Measurements from ENCODE around the gene SPSB1. TPM values are rescaled to one million over a fixed set of nuclear protein-coding genes. Genes with fewer than 3 reads are reported as not detected.

Gene SPSB1
- total RNA-seq, 1 experiment from 2014 or later = 33.8 TPM

DNA sequence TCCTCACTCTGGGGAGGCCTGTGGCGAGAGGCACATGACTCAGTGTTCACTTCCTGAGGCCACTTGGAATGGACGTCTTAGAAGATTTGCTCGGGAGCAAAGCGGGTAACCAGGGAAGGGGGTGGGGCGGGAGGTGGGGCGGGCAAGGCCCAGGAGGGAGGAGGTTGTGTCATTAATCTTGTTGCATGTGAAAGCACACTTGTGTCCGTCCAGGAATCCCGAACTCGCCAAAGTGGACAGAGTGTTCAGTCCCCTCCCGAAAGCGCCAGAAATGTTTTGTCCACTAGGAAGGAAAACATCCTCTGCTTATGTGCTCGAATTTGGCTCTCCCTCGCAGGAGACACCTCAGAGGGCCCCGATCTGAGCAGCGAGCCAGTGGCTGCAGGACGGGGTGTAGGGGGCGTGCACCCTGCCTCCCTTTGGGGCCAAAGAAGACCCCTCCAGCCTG, 84.2 kb downstream of the SPSB1 start:
- no peaks in the 10 kb centered on the region for H3K4me1 ChIP-seq (replicated peaks; ENCODE audit: insufficient read depth)
- intact Hi-C loops (cut with micrococcal nuclease; ENCODE audit: unreplicated experiment) = no loop called here
- ChIA-PET CTCF (no interaction called here), POLR2A (ENCODE audit: unreplicated experiment) (no interaction called here)
- no peak overlapping the region for H2AFZ ChIP-seq
- no peak overlapping the region for H3K27ac ChIP-seq
- H3K36me3 ChIP-seq (ENCODE audit: low read depth) = no peaks in the 10 kb centered on the region
- BruUV-seq (replicated peaks) = no TSS peak
- no peaks in the 10 kb centered on the region for H4K20me1 ChIP-seq (ENCODE audit: insufficient read depth)
- H3K9me3 ChIP-seq (ENCODE audit: insufficient read depth, low read depth) = no peaks in the 10 kb centered on the region
- H3K4me3 ChIP-seq = no peak overlapping the region
- no peaks in the 10 kb centered on the region for H3K79me2 ChIP-seq (ENCODE audit: low read depth)
- no peak for TF ChIP-seq EZH2 (IDR thresholded peaks at IDR 0.05; ENCODE audit: low read depth)
- no peak overlapping the region for H3K4me2 ChIP-seq
- DNase-seq = no peak
- H3F3A ChIP-seq (ENCODE audit: insufficient read depth, low read depth) = no peaks in the 10 kb centered on the region
- no peaks in the 10 kb centered on the region for H3K9me2 ChIP-seq (ENCODE audit: insufficient read depth)
- no peaks in the 10 kb centered on the region for H3K27me3 ChIP-seq (ENCODE audit: insufficient read depth, low read depth)

DNA sequence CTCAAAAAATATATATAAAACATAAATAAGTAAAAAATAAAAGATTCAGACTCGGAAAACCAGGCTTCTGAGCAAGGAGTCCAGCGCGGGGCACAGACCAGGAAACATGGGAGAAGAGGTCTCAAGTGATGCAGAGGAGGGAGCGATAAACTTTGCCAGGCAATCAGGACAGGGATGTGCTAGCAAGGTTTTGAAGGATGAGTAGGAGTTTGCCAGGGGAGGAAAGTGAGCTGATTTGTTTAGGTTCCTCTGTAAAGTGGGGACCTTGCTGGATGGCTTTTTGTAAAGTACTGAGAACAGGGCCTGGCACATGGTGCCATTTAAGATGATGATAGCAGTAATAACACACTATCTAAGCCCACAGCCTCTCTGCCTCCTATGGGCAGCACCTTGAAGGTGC, 86.1 kb downstream of the SPSB1 start:
- ChIA-PET CTCF (no interaction called here), POLR2A (ENCODE audit: unreplicated experiment) (interaction anchor here (0.8 kb wide), 1 partner anchor 76 kb away, joined by 6 read pairs; no protein-coding TSS in a partner anchor)
- no peak overlapping the region for H3K4me3 ChIP-seq
- H3K27ac ChIP-seq = no peak overlapping the region
- no TSS peak for BruUV-seq (replicated peaks)
- H3K79me2 ChIP-seq (ENCODE audit: low read depth) = no peaks in the 10 kb centered on the region
- no peak overlapping the region for H2AFZ ChIP-seq
- TF ChIP-seq EZH2 (IDR thresholded peaks at IDR 0.05; ENCODE audit: low read depth) (no peak), CTCF (conservative IDR thresholded peaks at IDR 0.05) (no peak)
- no peaks in the 10 kb centered on the region for H3K9me3 ChIP-seq (ENCODE audit: insufficient read depth, low read depth)
- H3K4me1 ChIP-seq (replicated peaks; ENCODE audit: insufficient read depth) = no peaks in the 10 kb centered on the region
- no peak for DNase-seq
- intact Hi-C loops (cut with micrococcal nuclease; ENCODE audit: unreplicated experiment) = no loop called here
- no peaks in the 10 kb centered on the region for H3K27me3 ChIP-seq (ENCODE audit: insufficient read depth, low read depth)
- no peaks in the 10 kb centered on the region for H4K20me1 ChIP-seq (ENCODE audit: insufficient read depth)
- no peaks in the 10 kb centered on the region for H3K9me2 ChIP-seq (ENCODE audit: insufficient read depth)
- no peaks in the 10 kb centered on the region for H3F3A ChIP-seq (ENCODE audit: insufficient read depth, low read depth)
- H3K4me2 ChIP-seq = no peak overlapping the region
- no peaks in the 10 kb centered on the region for H3K36me3 ChIP-seq (ENCODE audit: low read depth)

GRCh38 chr1:9380711-9381110, 88.0 kb downstream of the SPSB1 start:
- intact Hi-C loops (cut with micrococcal nuclease; ENCODE audit: unreplicated experiment) = no loop called here
- Histone ChIP-seq H3K27ac (no peak overlapping the region), H3K36me3 (ENCODE audit: low read depth) (no peaks in the 10 kb centered on the region), H3K4me1 (replicated peaks; ENCODE audit: insufficient read depth) (no peaks in the 10 kb centered on the region), H3K9me2 (ENCODE audit: insufficient read depth) (no peaks in the 10 kb centered on the region), H3K9me3 (ENCODE audit: insufficient read depth, low read depth) (no peaks in the 10 kb centered on the region), H2AFZ (no peak overlapping the region), H3K79me2 (ENCODE audit: low read depth) (no peaks in the 10 kb centered on the region), H3F3A (ENCODE audit: insufficient read depth, low read depth) (no peaks in the 10 kb centered on the region), H4K20me1 (ENCODE audit: insufficient read depth) (no peaks in the 10 kb centered on the region), H3K27me3 (ENCODE audit: insufficient read depth, low read depth) (no peaks in the 10 kb centered on the region), H3K4me2 (no peak overlapping the region), H3K4me3 (no peak overlapping the region)
- no peak for TF ChIP-seq CTCF (conservative IDR thresholded peaks at IDR 0.05)
- no peak for TF ChIP-seq EZH2 (IDR thresholded peaks at IDR 0.05; ENCODE audit: low read depth)
- no TSS peak for BruUV-seq (replicated peaks)
- POLR2A ChIA-PET (ENCODE audit: unreplicated experiment) = no interaction called here
- CTCF ChIA-PET = no interaction called here
- DNase-seq = no peak
